ENCODE data around the gene SYTL3.

Gene SYTL3

GRCh38 chr6:158758941-158759479, 109.2 kb downstream of the SYTL3 start:
- no peak for DNase-seq (ENCODE audit: low read depth, low spot score)

GRCh38 chr6:158759966-158760617, 110.2 kb downstream of the SYTL3 start:
- no peak for DNase-seq (ENCODE audit: low read depth, low spot score)

GRCh38 chr6:158760618-158761250, 110.9 kb downstream of the SYTL3 start:
- no peak for DNase-seq (ENCODE audit: low read depth, low spot score)

GRCh38 chr6:158761746-158762145, 111.9 kb downstream of the SYTL3 start:
- DNase-seq (ENCODE audit: low read depth, low spot score): no peak

GRCh38 chr6:158762787-158763433, 113.1 kb downstream of the SYTL3 start:
- DNase-seq (ENCODE audit: low read depth, low spot score): no peak

GRCh38 chr6:158763434-158764182, 113.8 kb downstream of the SYTL3 start:
- no peak for DNase-seq (ENCODE audit: low read depth, low spot score)

- DNase-seq (ENCODE audit: low read depth, low spot score): no peak
These were observed 114.5 kb downstream of the SYTL3 start for GRCh38 chr6:158764183-158764849.

- no peak for DNase-seq (ENCODE audit: low read depth, low spot score)
These were observed 115.1 kb downstream of the SYTL3 start for GRCh38 chr6:158764926-158765325.

GRCh38 chr6:158765499-158766068, 115.7 kb downstream of the SYTL3 start:
- no peak for DNase-seq (ENCODE audit: low read depth, low spot score)

- no peak for DNase-seq (ENCODE audit: low read depth, low spot score)
These were observed 117.0 kb downstream of the SYTL3 start for GRCh38 chr6:158766621-158767455.

GRCh38 chr6:158767709-158768108, 117.9 kb downstream of the SYTL3 start:
- no peak for DNase-seq (ENCODE audit: low read depth, low spot score)

GRCh38 chr6:158768436-158768835, 118.6 kb downstream of the SYTL3 start:
- no peak for DNase-seq (ENCODE audit: low read depth, low spot score)

GRCh38 chr6:158769234-158769770, 119.4 kb downstream of the SYTL3 start:
- no peak for DNase-seq (ENCODE audit: low read depth, low spot score)

GRCh38 chr6:158769771-158770432, 120.0 kb downstream of the SYTL3 start:
- no peak for DNase-seq (ENCODE audit: low read depth, low spot score)

- no peak for DNase-seq (ENCODE audit: low read depth, low spot score)
These were observed 120.9 kb downstream of the SYTL3 start for GRCh38 chr6:158770533-158771330.

- DNase-seq (ENCODE audit: low read depth, low spot score): no peak
These were observed 121.7 kb downstream of the SYTL3 start for GRCh38 chr6:158771399-158772152.

- no peak for DNase-seq (ENCODE audit: low read depth, low spot score)
These were observed 122.3 kb downstream of the SYTL3 start for GRCh38 chr6:158772172-158772571.

GRCh38 chr6:158772851-158773371, 123.1 kb downstream of the SYTL3 start:
- no peak for DNase-seq (ENCODE audit: low read depth, low spot score)
